ENCODE data around the gene NBPF1. TPM values are rescaled to one million over a fixed set of nuclear protein-coding genes. Genes with fewer than 3 reads are reported as not detected.
"Not testable (repeated sequence)": the region's sequence is repeated elsewhere in the genome, so short reads cannot be mapped to it uniquely, and the experiment has no call there.

Gene NBPF1
- total and polyA plus RNA-seq, 2 donors (not counting 3 experiments of a cell fraction or from before 2014, with no cell fraction given): 23.0 to 58.4 TPM

GRCh38 chr1:16656981-16657683 is 43.8 kb upstream of the NBPF1 start:
- BruUV-seq (replicated peaks); DNase-seq (ENCODE audit: low read depth, low spot score); H3K79me2 ChIP-seq (ENCODE audit: control insufficient read depth, insufficient read depth, low read length); H3K4me2 ChIP-seq (ENCODE audit: insufficient read depth, low read length); H4K20me1 ChIP-seq (replicated peaks; ENCODE audit: control insufficient read depth, extremely low read depth, insufficient read depth, low read length); H3K9ac ChIP-seq (replicated peaks; ENCODE audit: extremely low read depth, insufficient read depth, low read length); POLR2A ChIA-PET; dilution Hi-C loops (cut with MboI; ENCODE audit: extremely low pct_ligation_motif_present, low sequenced_read_pairs); H3K9me3 ChIP-seq (replicated peaks; ENCODE audit: control insufficient read depth, insufficient read depth, low read length); H3K36me3 ChIP-seq (ENCODE audit: control insufficient read depth in 2 of 2, extremely low read depth in 1 of 2, insufficient read depth in 2 of 2, low read length in 2 of 2); CTCF ChIA-PET; H3K4me3 ChIP-seq (replicated peaks in 1 of 3; ENCODE audit: insufficient read depth in 1 of 3, low read depth in 1 of 3, low read length in 3 of 3); intact Hi-C loops (cut with micrococcal nuclease); H2AFZ ChIP-seq (ENCODE audit: low read depth, low read length); FAIRE-seq; H3K27me3 ChIP-seq (ENCODE audit: control insufficient read depth in 2 of 2, insufficient read depth in 2 of 2, low read length in 2 of 2); H3K4me1 ChIP-seq (ENCODE audit: control insufficient read depth, extremely low read depth, insufficient read depth, low read length); H3K27ac ChIP-seq (ENCODE audit: insufficient read depth, low read depth, low read length); H3K9me1 ChIP-seq (replicated peaks; ENCODE audit: control insufficient read depth, extremely low read depth, insufficient read depth, low read length): not testable (repeated sequence)

- H3K4me3 ChIP-seq (replicated peaks in 1 of 3; ENCODE audit: insufficient read depth in 1 of 3, low read depth in 1 of 3, low read length in 3 of 3); DNase-seq (ENCODE audit: low read depth, low spot score); dilution Hi-C loops (cut with MboI; ENCODE audit: extremely low pct_ligation_motif_present, low sequenced_read_pairs); H3K27ac ChIP-seq (ENCODE audit: insufficient read depth, low read depth, low read length); BruUV-seq (replicated peaks); intact Hi-C loops (cut with micrococcal nuclease); H3K79me2 ChIP-seq (ENCODE audit: control insufficient read depth, insufficient read depth, low read length); H3K36me3 ChIP-seq (ENCODE audit: control insufficient read depth in 2 of 2, extremely low read depth in 1 of 2, insufficient read depth in 2 of 2, low read length in 2 of 2); H3K4me2 ChIP-seq (ENCODE audit: insufficient read depth, low read length); H3K4me1 ChIP-seq (ENCODE audit: control insufficient read depth, extremely low read depth, insufficient read depth, low read length); H4K20me1 ChIP-seq (replicated peaks; ENCODE audit: control insufficient read depth, extremely low read depth, insufficient read depth, low read length); H2AFZ ChIP-seq (ENCODE audit: low read depth, low read length); H3K27me3 ChIP-seq (ENCODE audit: control insufficient read depth in 2 of 2, insufficient read depth in 2 of 2, low read length in 2 of 2); POLR2A ChIA-PET; H3K9ac ChIP-seq (replicated peaks; ENCODE audit: extremely low read depth, insufficient read depth, low read length); CTCF ChIA-PET; H3K9me3 ChIP-seq (replicated peaks; ENCODE audit: control insufficient read depth, insufficient read depth, low read length); H3K9me1 ChIP-seq (replicated peaks; ENCODE audit: control insufficient read depth, extremely low read depth, insufficient read depth, low read length): not testable (repeated sequence)
- peak; percentile 64 for FAIRE-seq
These were observed 43.2 kb upstream of the NBPF1 start for GRCh38 chr1:16656574-16656973.

GRCh38 chr1:16651560-16651959 is 38.2 kb upstream of the NBPF1 start:
- POLR2A ChIA-PET; CTCF ChIA-PET; H3K27me3 ChIP-seq (ENCODE audit: control insufficient read depth in 2 of 2, insufficient read depth in 2 of 2, low read length in 2 of 2); H3K9ac ChIP-seq (replicated peaks; ENCODE audit: extremely low read depth, insufficient read depth, low read length); H3K27ac ChIP-seq (ENCODE audit: insufficient read depth, low read depth, low read length); H3K79me2 ChIP-seq (ENCODE audit: control insufficient read depth, insufficient read depth, low read length); dilution Hi-C loops (cut with MboI; ENCODE audit: extremely low pct_ligation_motif_present, low sequenced_read_pairs); FAIRE-seq; H3K4me2 ChIP-seq (ENCODE audit: insufficient read depth, low read length); H3K9me3 ChIP-seq (replicated peaks; ENCODE audit: control insufficient read depth, insufficient read depth, low read length); H3K4me1 ChIP-seq (ENCODE audit: control insufficient read depth, extremely low read depth, insufficient read depth, low read length); H3K36me3 ChIP-seq (ENCODE audit: control insufficient read depth in 2 of 2, extremely low read depth in 1 of 2, insufficient read depth in 2 of 2, low read length in 2 of 2); H3K4me3 ChIP-seq (replicated peaks in 1 of 3; ENCODE audit: insufficient read depth in 1 of 3, low read depth in 1 of 3, low read length in 3 of 3); BruUV-seq (replicated peaks); intact Hi-C loops (cut with micrococcal nuclease); H2AFZ ChIP-seq (ENCODE audit: low read depth, low read length); DNase-seq (ENCODE audit: low read depth, low spot score); H3K9me1 ChIP-seq (replicated peaks; ENCODE audit: control insufficient read depth, extremely low read depth, insufficient read depth, low read length); H4K20me1 ChIP-seq (replicated peaks; ENCODE audit: control insufficient read depth, extremely low read depth, insufficient read depth, low read length): not testable (repeated sequence)

GRCh38 chr1:16649960-16650359 is 36.6 kb upstream of the NBPF1 start:
- intact Hi-C loops (cut with micrococcal nuclease); H3K27me3 ChIP-seq (ENCODE audit: control insufficient read depth in 2 of 2, insufficient read depth in 2 of 2, low read length in 2 of 2); FAIRE-seq; dilution Hi-C loops (cut with MboI; ENCODE audit: extremely low pct_ligation_motif_present, low sequenced_read_pairs); H3K4me3 ChIP-seq (replicated peaks in 1 of 3; ENCODE audit: insufficient read depth in 1 of 3, low read depth in 1 of 3, low read length in 3 of 3); H3K4me2 ChIP-seq (ENCODE audit: insufficient read depth, low read length); H3K9me3 ChIP-seq (replicated peaks; ENCODE audit: control insufficient read depth, insufficient read depth, low read length); BruUV-seq (replicated peaks); H3K9me1 ChIP-seq (replicated peaks; ENCODE audit: control insufficient read depth, extremely low read depth, insufficient read depth, low read length); H4K20me1 ChIP-seq (replicated peaks; ENCODE audit: control insufficient read depth, extremely low read depth, insufficient read depth, low read length); POLR2A ChIA-PET; H3K79me2 ChIP-seq (ENCODE audit: control insufficient read depth, insufficient read depth, low read length); DNase-seq (ENCODE audit: low read depth, low spot score); H3K4me1 ChIP-seq (ENCODE audit: control insufficient read depth, extremely low read depth, insufficient read depth, low read length); CTCF ChIA-PET; H3K36me3 ChIP-seq (ENCODE audit: control insufficient read depth in 2 of 2, extremely low read depth in 1 of 2, insufficient read depth in 2 of 2, low read length in 2 of 2); H3K27ac ChIP-seq (ENCODE audit: insufficient read depth, low read depth, low read length); H3K9ac ChIP-seq (replicated peaks; ENCODE audit: extremely low read depth, insufficient read depth, low read length); H2AFZ ChIP-seq (ENCODE audit: low read depth, low read length): not testable (repeated sequence)
